Left ventricle myocardium inferior (tissue), 1 donor: ENCODE data around the gene MAP3K21. TPM values are rescaled to one million over a fixed set of nuclear protein-coding genes. Genes with fewer than 3 reads are reported as not detected.

Experiments
- DNase-seq: peaks from one replicate; pipeline ENCODE4 v3.0.0-alpha.2; 2020
- H3K27ac ChIP-seq: fragments of 200-600 bp; replicated peaks from 2 replicates; pipeline ENCODE4 v1.8.0; 2021
- H3K27me3 ChIP-seq: fragments of 200-600 bp; 2 replicates; pipeline ENCODE4 v1.8.0; 2021; ENCODE audit warnings: low read depth
- H3K36me3 ChIP-seq: fragments of 200-600 bp; 2 replicates; pipeline ENCODE4 v1.8.0; 2021
- H3K4me1 ChIP-seq: fragments of 200-600 bp; 2 replicates; pipeline ENCODE4 v1.8.0; 2021
- H3K4me3 ChIP-seq: fragments of 200-600 bp; 2 replicates; pipeline ENCODE4 v1.8.0; 2021; ENCODE audit warnings: mild to moderate bottlenecking, moderate library complexity
- H3K9me3 ChIP-seq: fragments of 200-600 bp; replicated peaks from 2 replicates; pipeline ENCODE4 v1.8.0; 2021
- intact Hi-C: fragments of 100-400 bp; cut with micrococcal nuclease; formaldehyde crosslinking; loops from one replicate; pipeline ENCODE4 v1.11.0; 2022
- total RNA-seq: library from RNA; stranded (reverse); fragmentation: NEBNext Ultra II Directional; extraction: Animal tissue kit (Norgen Biotek cat#: 25700); gene quantifications from one replicate; pipeline ENCODE4 v1.2.1, GENCODE V29; 2021
- TF ChIP-seq, protein P1 (sequence below): fragments of 200-600 bp; IDR thresholded peaks from 2 replicates; pipeline ENCODE4 v1.8.0; 2021; ENCODE audit warnings: antibody characterized with exemption, mild to moderate bottlenecking, borderline replicate concordance
- donor health status: DM: no; HTN: yes; CAD: no; lungs with severe emphysema.

The MAP3K21 gene
- total RNA-seq, 1 donor from 2014 or later: 0.41 TPM

DNA sequence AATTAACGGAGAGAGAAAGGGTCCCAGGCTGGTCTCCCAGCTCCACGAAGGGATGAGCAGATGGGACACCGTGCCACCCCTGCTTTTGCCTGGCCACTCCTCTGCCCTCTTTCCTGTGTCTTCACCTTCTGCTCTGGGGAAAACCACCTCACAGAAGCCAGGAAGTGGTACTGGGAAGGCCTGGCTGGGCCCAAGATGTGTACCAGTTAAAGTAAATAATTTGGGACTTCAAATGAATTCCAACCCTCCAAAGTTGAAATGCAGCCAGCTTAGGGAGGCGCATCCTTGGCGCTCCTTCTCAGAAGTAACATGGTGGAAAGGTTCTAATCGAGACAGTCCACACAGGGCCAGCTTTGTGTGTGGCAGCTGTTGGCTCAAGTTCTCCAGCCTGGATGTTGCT is 45.7 kb downstream of the MAP3K21 start:
- Histone ChIP-seq H3K9me3 (no peaks in the 10 kb centered on the region), H3K36me3 (no peaks in the 10 kb centered on the region), H3K4me3 (no peak overlapping the region), H3K27me3 (peaks cover 4% of the 10 kb centered on the region), H3K4me1 (no peaks in the 10 kb centered on the region), H3K27ac (no peak overlapping the region)
- TF ChIP-seq, protein P1, sequence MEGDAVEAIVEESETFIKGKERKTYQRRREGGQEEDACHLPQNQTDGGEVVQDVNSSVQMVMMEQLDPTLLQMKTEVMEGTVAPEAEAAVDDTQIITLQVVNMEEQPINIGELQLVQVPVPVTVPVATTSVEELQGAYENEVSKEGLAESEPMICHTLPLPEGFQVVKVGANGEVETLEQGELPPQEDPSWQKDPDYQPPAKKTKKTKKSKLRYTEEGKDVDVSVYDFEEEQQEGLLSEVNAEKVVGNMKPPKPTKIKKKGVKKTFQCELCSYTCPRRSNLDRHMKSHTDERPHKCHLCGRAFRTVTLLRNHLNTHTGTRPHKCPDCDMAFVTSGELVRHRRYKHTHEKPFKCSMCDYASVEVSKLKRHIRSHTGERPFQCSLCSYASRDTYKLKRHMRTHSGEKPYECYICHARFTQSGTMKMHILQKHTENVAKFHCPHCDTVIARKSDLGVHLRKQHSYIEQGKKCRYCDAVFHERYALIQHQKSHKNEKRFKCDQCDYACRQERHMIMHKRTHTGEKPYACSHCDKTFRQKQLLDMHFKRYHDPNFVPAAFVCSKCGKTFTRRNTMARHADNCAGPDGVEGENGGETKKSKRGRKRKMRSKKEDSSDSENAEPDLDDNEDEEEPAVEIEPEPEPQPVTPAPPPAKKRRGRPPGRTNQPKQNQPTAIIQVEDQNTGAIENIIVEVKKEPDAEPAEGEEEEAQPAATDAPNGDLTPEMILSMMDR: no peak
- no peak for DNase-seq
- intact Hi-C loops: no loop called here

DNA sequence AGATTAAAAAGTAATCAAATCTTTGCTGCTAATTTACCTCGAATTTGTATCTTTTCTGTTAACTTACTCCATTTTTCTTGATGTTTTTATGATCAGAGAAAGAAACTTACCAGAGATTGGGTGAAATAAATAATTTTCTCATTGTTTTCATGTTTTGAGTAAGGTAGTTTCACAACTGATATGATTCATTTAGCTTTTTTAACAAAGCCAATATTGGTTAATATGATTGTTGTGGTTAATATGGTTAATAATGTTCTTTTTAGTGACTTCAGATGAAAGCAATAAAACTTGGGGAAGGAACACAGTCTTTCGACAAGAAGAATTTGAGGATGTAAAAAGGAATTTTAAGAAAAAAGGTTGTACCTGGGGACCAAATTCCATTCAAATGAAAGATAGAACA is 48.1 kb downstream of the MAP3K21 start:
- DNase-seq: no peak
- H3K4me3 ChIP-seq: no peak overlapping the region
- no peaks in the 10 kb centered on the region for H3K4me1 ChIP-seq
- no peaks in the 10 kb centered on the region for H3K27me3 ChIP-seq
- TF ChIP-seq, protein P1: no peak
- H3K27ac ChIP-seq: no peak overlapping the region
- H3K36me3 ChIP-seq: no peaks in the 10 kb centered on the region
- intact Hi-C loops: no loop called here
- H3K9me3 ChIP-seq: no peaks in the 10 kb centered on the region

DNA sequence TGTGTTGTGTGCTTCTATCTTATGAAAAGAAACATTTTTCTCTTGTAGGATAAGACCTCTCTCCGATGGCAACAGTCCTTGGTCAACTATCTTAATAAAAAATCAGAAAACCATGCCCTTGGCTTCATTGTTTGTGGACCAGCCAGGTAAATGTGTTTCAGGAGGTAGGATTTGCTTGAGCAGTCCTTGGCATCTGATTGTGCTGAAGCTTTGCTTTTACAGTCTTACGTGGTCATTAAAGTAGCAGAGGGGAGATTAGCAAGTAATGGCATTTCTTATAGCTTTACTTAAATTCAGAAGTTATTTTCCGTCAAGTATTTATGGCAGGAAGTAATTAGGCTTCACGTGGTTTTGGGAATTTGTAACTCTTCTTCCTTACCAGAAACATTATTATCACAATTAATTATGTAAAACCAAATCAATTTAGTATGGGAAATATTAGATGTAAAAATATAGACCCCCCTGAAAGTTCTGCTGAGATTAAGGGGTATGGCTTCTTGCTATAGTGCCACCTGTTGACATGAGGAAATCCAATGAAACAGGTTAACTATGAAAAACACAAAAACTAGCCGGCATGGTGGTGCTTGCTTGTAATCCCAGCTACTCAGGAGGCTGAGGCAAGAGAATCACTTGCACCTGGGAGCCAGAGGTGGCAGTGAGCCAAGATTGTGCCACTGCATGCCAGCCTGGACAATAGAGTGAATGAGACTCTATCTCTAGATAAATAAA is 49.0 kb downstream of the MAP3K21 start:
- no peak overlapping the region for H3K27ac ChIP-seq
- no peaks in the 10 kb centered on the region for H3K27me3 ChIP-seq
- TF ChIP-seq, protein P1: no peak
- no peak for DNase-seq
- intact Hi-C loops: no loop called here
- no peaks in the 10 kb centered on the region for H3K9me3 ChIP-seq
- no peaks in the 10 kb centered on the region for H3K36me3 ChIP-seq
- no peak overlapping the region for H3K4me3 ChIP-seq
- no peaks in the 10 kb centered on the region for H3K4me1 ChIP-seq

DNA sequence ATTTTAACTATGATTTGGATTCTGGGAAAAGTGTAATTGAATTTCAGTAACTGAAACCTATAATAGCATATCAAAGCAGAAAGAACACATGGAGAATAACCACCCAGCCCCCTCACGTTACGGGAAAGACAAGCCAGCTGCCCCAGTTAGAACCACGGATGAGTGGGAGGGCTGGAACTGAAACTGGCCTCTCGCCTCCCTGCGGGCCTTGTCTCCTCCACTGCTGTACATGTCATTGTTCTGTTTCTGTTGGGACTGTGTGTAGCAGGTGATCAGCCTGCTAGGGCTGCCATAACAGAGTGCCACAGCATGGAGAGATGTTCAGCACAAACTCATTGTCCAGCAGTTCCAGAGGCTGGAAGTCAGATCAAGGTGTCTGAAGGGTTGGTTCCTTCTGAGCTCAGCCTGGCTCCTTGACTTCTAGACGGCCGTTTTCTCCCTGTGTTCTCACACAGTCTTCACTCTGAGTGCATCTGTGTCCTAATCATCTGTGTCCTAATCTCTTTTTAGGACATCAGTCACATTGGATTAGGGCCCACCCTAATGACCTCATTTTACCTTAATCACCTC is 52.4 kb downstream of the MAP3K21 start:
- intact Hi-C loops: no loop called here
- TF ChIP-seq, protein P1: no peak
- Histone ChIP-seq H3K27ac (no peak overlapping the region), H3K27me3 (no peaks in the 10 kb centered on the region), H3K9me3 (peaks cover 15% of the 10 kb centered on the region), H3K4me1 (no peaks in the 10 kb centered on the region), H3K4me3 (no peak overlapping the region), H3K36me3 (no peaks in the 10 kb centered on the region)
- DNase-seq: no peak

DNA sequence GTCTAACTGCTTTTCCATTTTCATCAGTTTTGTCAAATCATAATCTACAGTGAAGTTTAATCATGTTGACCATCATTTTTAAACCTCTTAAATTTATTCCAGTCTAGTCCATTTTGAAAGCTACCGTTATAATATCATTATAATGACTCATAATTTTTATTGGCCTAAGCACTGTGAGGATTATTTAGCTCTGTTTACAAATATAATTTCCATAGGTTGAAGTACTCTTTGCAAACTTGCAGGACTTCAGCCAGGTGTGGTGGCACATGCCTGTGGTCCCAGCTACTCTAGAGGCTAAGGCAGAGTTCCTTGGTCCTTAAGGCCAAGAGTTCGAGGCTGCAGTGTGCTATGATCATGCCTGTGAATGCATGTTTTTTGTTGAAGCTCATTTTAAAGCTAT is 54.3 kb downstream of the MAP3K21 start:
- Histone ChIP-seq H3K4me3 (no peak overlapping the region), H3K36me3 (no peaks in the 10 kb centered on the region), H3K27me3 (no peaks in the 10 kb centered on the region), H3K9me3 (peaks cover 16% of the 10 kb centered on the region), H3K4me1 (no peaks in the 10 kb centered on the region), H3K27ac (no peak overlapping the region)
- TF ChIP-seq, protein P1: no peak
- DNase-seq: no peak
- intact Hi-C loops: no loop called here
